HUES6 (cell line): ENCODE data around the gene LHX3.

Source experiments
- H3K27ac ChIP-seq: 2 replicates; pipeline ENCODE4 v1.7.0; 2013; ENCODE audit warnings: low read depth, mild to moderate bottlenecking, low read length, inconsistent platforms
- H3K27me3 ChIP-seq: 2 replicates; pipeline ENCODE4 v1.6.1; 2013; ENCODE audit warnings: low read length; ENCODE audit not compliant: control insufficient read depth, insufficient read depth
- H3K36me3 ChIP-seq: 2 replicates; pipeline ENCODE4 v1.6.1; 2013; ENCODE audit warnings: low read length; ENCODE audit not compliant: control insufficient read depth, insufficient read depth
- H3K4me1 ChIP-seq: 2 replicates; pipeline ENCODE4 v1.6.1; 2013; ENCODE audit warnings: low read length; ENCODE audit not compliant: control insufficient read depth, insufficient read depth
- H3K4me3 ChIP-seq: 2 replicates; pipeline ENCODE4 v1.5.1; 2013; ENCODE audit warnings: low read depth, low read length
- H3K9ac ChIP-seq: one replicate; pipeline ENCODE4 v1.6.1; 2013; ENCODE audit warnings: mild to moderate bottlenecking, low read length
- H3K9me3 ChIP-seq: 2 replicates; pipeline ENCODE4 v1.6.1; 2013; ENCODE audit warnings: low read depth, low read length; ENCODE audit not compliant: control insufficient read depth, insufficient read depth

The LHX3 gene

GRCh38 chr9:136247551-136247916, 42.6 kb upstream of the LHX3 start:
- Histone ChIP-seq H3K4me3 (no peak overlapping the region), H3K4me1 (peaks cover 42% of the 10 kb centered on the region), H3K9me3 (no peaks in the 10 kb centered on the region), H3K27me3 (no peaks in the 10 kb centered on the region), H3K9ac (no peak overlapping the region), H3K36me3 (no peaks in the 10 kb centered on the region), H3K27ac (no peak overlapping the region)

GRCh38 chr9:136246849-136247550, 42.1 kb upstream of the LHX3 start:
- peaks cover 43% of the 10 kb centered on the region for H3K4me1 ChIP-seq
- no peak overlapping the region for H3K9ac ChIP-seq
- H3K27ac ChIP-seq, result no peak overlapping the region
- no peaks in the 10 kb centered on the region for H3K9me3 ChIP-seq
- no peaks in the 10 kb centered on the region for H3K36me3 ChIP-seq
- H3K4me3 ChIP-seq, result no peak overlapping the region
- no peaks in the 10 kb centered on the region for H3K27me3 ChIP-seq

DNA sequence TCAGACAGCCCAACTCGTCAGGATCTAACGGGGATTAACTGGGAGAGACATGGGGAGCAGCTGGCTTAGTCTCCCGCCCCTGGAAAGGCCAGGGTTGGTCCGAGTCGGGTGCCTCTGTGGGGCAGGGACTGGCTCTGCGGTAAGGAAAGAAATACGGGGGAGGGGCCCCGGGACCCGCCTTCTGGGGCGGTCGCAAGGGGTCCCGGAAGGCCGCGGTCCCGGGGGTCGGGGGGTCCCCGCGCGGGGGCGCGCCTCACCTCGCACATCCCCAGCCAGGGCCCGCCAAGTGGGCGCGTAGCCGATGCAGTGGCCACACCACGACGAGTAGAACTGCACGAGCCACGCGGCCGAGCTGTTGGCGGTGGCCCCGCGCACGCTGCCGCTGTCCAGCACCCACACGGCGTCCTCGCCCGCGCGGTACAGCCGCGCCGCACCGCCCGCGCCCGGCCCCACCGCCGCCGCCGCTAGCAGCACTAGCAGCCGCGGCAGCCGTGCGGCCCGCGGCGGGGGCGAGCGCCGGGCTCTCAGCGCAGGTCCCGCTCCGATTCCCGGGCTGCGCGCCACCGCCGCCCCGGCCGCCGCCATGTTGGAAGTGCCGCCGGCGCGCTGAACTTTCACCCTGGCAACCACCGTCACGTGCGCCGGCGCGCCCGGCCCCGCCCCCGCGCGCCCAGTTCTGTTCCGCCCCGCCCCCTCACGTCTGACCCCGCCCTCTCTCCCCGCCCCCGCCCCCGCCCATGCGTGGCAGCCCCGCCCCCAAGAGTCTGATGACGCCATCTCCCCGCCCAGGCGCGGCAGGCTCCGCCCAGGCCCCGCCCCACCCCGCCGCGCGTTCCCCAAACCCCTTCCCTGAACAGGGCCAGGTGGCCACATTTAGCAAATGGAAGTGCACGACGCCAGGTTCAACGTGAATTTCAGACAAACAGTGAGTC, 40.6 kb upstream of the LHX3 start, which contains the start of gene QSOX2:
TSS of gene QSOX2 (minus strand) at position 594 of the 932 bp plus-strand sequence. CDS start at position 585, 9 bp downstream.
- peaks cover 43% of the 10 kb centered on the region for H3K4me1 ChIP-seq

DNA sequence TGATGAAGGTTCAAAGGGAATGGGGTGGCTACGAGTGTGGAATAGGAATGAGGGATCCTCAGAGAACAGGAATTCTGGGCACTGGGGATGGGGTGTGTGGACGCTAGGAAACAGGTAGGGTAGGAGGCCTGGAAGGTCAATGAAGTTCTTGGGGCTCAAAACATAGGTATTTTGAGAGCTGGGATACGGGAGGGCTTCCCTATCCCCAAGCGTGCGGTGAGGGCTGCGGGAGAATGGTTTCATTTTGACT, 40.0 kb upstream of the LHX3 start:
- no peaks in the 10 kb centered on the region for H3K9me3 ChIP-seq
- H3K27me3 ChIP-seq, result no peaks in the 10 kb centered on the region
- no peaks in the 10 kb centered on the region for H3K36me3 ChIP-seq
- peaks cover 43% of the 10 kb centered on the region for H3K4me1 ChIP-seq
- H3K4me3 ChIP-seq, result peak overlapping the region; percentile 61
- H3K27ac ChIP-seq, result no peak overlapping the region
- H3K9ac ChIP-seq, result peak overlapping the region; percentile 41

More for the DNA sequence above, 40.6 kb upstream of the LHX3 start, which contains the start of gene QSOX2:
- Histone ChIP-seq H3K27me3 (no peaks in the 10 kb centered on the region), H3K36me3 (no peaks in the 10 kb centered on the region), H3K9ac (peak within 1 kb of the TSS; percentile 41), H3K27ac (no peak within 1 kb of the TSS), H3K4me3 (peak within 1 kb of the TSS; percentile 61), H3K9me3 (no peaks in the 10 kb centered on the region)

DNA sequence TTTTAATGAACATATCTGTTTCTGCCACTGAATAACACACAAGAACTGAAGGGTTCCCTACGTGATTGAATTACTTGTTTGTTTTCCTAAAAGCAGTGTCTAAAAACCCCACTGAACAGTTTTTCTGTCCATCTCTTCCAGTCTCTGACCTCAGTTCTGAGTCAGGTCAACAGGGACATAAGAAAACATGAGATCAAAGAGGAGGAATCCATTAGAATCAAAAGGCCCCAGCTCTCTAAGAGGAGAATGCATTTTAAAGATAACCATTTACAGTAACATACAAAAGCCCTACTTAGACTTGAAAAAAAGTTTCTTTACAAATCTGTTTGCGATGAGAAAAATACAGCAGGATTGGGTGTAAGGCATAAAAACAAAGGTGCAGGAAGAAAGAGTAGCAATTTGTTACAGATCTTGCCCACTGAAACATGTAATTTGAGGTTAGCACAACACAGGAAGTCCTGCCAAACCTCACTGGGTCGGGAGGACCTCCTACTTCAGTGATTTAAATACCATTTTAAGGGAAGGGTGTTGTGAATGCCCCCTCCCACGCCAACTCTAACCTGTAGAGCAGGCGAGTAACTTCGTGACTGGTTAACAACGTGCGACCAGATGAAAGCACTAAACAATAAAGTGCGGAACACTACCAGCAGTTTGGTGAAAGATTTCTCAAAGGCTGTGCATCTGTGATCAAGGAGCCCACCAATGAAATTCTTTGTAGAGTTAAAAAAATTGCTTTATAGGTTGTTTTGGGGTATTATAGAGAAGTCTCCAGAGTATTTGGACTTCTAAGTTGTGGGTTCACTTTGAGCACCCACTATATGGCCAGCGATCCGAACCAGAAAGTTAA, 39.4 kb upstream of the LHX3 start:
- H3K27me3 ChIP-seq, result no peaks in the 10 kb centered on the region
- H3K4me1 ChIP-seq, result peaks cover 43% of the 10 kb centered on the region
- H3K36me3 ChIP-seq, result no peaks in the 10 kb centered on the region
- H3K27ac ChIP-seq, result no peak overlapping the region
- H3K9me3 ChIP-seq, result no peaks in the 10 kb centered on the region
- H3K9ac ChIP-seq, result peak overlapping the region; percentile 41
- H3K4me3 ChIP-seq, result peak overlapping the region; percentile 61

- H3K9ac ChIP-seq, result peak overlapping the region; percentile 0
- H3K27me3 ChIP-seq, result no peaks in the 10 kb centered on the region
- H3K4me3 ChIP-seq, result no peak overlapping the region
- H3K36me3 ChIP-seq, result no peaks in the 10 kb centered on the region
- no peak overlapping the region for H3K27ac ChIP-seq
- peaks cover 43% of the 10 kb centered on the region for H3K4me1 ChIP-seq
- no peaks in the 10 kb centered on the region for H3K9me3 ChIP-seq
Observed at GRCh38 chr9:136243631-136244030, 38.7 kb upstream of the LHX3 start.

DNA sequence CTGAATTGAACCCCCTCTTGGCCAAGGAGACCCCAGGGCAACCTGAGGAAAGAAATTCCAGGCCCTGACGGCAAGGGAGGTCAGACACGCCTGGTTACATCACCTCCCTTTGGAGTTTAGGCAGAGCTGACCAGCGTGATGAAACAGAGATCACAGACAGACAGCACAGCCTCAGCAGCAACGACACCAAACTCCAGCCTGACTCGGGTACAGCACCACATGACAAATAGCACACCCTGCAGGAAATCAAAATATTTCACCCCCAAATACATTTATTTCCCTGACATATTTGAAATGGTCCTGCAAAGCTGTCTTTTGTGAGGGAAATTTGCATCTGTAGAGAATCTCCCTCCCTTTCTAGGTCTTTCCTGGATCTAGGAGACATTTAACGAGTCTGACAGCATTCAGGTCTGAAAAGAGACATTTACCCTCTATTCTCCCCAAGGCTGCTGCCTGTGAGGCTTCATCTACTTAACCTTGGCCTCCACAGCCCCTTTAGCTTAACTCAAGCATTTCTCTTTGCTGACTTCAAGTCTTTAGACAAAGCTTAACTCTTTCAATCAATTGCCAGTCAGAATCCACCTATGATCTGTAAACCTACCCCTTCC, 38.1 kb upstream of the LHX3 start:
- H3K27ac ChIP-seq, result no peak overlapping the region
- no peaks in the 10 kb centered on the region for H3K36me3 ChIP-seq
- H3K9me3 ChIP-seq, result no peaks in the 10 kb centered on the region
- H3K9ac ChIP-seq, result no peak overlapping the region
- no peaks in the 10 kb centered on the region for H3K27me3 ChIP-seq
- H3K4me1 ChIP-seq, result peaks cover 38% of the 10 kb centered on the region
- no peak overlapping the region for H3K4me3 ChIP-seq

DNA sequence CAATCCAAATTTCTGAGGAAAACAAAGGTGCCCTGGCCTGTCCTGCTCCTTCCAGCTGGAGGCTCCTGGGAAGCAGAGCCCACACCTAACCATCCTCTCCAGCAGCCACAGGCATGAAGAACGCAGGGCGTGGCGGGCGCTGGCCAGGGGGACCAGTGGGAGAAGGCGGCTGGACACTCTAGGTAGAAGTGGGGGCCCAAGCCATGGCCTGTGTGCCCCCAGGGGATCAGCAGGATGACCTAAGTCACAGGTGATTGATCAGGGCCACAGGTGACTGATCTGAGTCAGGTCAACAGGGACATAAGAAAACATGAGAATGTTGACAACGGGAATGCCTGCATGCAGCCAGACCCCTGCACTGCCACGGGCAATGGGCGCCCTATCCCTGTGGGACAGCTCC, 37.3 kb upstream of the LHX3 start:
- Histone ChIP-seq H3K9me3 (no peaks in the 10 kb centered on the region), H3K4me1 (peaks cover 30% of the 10 kb centered on the region), H3K27ac (no peak overlapping the region), H3K4me3 (no peak overlapping the region), H3K9ac (no peak overlapping the region), H3K36me3 (no peaks in the 10 kb centered on the region), H3K27me3 (no peaks in the 10 kb centered on the region)

DNA sequence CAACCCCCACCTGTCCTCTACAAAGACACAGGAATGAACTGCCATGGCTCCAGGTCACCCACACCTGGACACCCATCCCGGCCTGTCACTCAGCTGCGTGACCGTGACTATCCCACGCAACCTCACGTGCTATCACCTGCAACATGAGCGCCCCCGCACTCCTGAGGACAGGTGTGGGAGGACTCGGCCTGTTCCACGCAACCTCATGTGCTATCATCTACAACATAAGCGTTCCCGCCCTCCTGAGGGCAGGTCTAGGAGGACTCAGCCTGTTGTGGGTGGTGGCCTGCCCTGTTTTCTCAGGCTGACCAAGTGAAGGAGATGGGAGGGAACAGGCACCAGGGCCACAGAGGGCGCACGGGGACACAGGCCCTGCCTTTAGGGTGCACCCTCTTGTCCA, 36.6 kb upstream of the LHX3 start:
- Histone ChIP-seq H3K27me3 (no peaks in the 10 kb centered on the region), H3K4me3 (no peak overlapping the region), H3K9me3 (no peaks in the 10 kb centered on the region), H3K27ac (no peak overlapping the region), H3K36me3 (peaks cover 2% of the 10 kb centered on the region; the same call in 1 of the 2 replicates), H3K9ac (no peak overlapping the region), H3K4me1 (peaks cover 30% of the 10 kb centered on the region)

GRCh38 chr9:136240941-136241340, 36.0 kb upstream of the LHX3 start:
- Histone ChIP-seq H3K4me3 (no peak overlapping the region), H3K27ac (no peak overlapping the region), H3K9me3 (no peaks in the 10 kb centered on the region), H3K27me3 (no peaks in the 10 kb centered on the region), H3K9ac (no peak overlapping the region), H3K4me1 (peaks cover 26% of the 10 kb centered on the region), H3K36me3 (peaks cover 8% of the 10 kb centered on the region; the same call in 1 of the 2 replicates)
